HepG2 (cell line): Measurements from ENCODE around the gene AS3MT. TPM values are rescaled to one million over a fixed set of nuclear protein-coding genes. Genes with fewer than 3 reads are reported as not detected.
A peak's percentile ranks its signal among the peaks of the same experiment; 100 is the strongest.
"Not testable (repeated sequence)": the region's sequence is repeated elsewhere in the genome, so short reads cannot be mapped to it uniquely, and the experiment has no call there.

ENCODE experiments used
- ATAC-seq: fragments of 200-7000 bp; cut with Tn5 transposase; 3 replicates; pipeline ENCODE4 v1.9.1; 2020; ENCODE audit warnings: mild to moderate bottlenecking, moderate library complexity
- BruUV-seq: library from RNA; stranded (reverse); fragments of 400-500 nt; replicated peaks from 2 replicates; lab custom pipeline; 2021; lab: Mats Ljungman, UMichigan
- CTCF ChIA-PET: fragments of 300-600 bp; formaldehyde crosslinking; extraction: SDS; loops from one replicate; lab custom pipeline; 2021; ENCODE audit warnings: low total read pairs, inconsistent platforms, low intra/inter-chr PET ratio; lab: Yijun Ruan, JAX
- POLR2A ChIA-PET: fragments of 350-600 bp; sonication (Branson Sonifier 250); formaldehyde crosslinking; loops from one replicate; lab custom pipeline; 2020; ENCODE audit warnings: antibody characterized with exemption, inconsistent platforms; lab: Yijun Ruan, JAX
- DNase-seq: peaks from one replicate; pipeline ENCODE4 v3.0.0-alpha.2; 2015; ENCODE audit warnings: low spot score
- FAIRE-seq: peaks from 3 replicates; lab custom pipeline; 2011; peaks lifted over from hg19 to GRCh38; lab: Jason Lieb, UNC
- H2AFZ ChIP-seq: one replicate; pipeline ENCODE4 v1.6.1; 2011; ENCODE audit warnings: low read length, inconsistent platforms
- H3K27ac ChIP-seq: fragments of 300-600 bp; 3 replicates; pipeline ENCODE4 v1.8.0; 2011; ENCODE audit warnings: mixed run types, mild to moderate bottlenecking, mixed read lengths, low read length, inconsistent platforms; ENCODE audit not compliant: insufficient read depth; ENCODE audit errors: extremely low read length
- H3K27me3 ChIP-seq, 2 experiments: fragments of 200-600 bp in 1 of 2; 2 replicates in 1 of 2; 3 replicates in 1 of 2; pipeline versions ENCODE4 v1.6.0 to v1.8.0; 2011; ENCODE audit warnings: low read length in 2 of 2, mild to moderate bottlenecking in 2 of 2, moderate library complexity in 2 of 2, inconsistent platforms in 1 of 2; ENCODE audit not compliant: insufficient read depth in 2 of 2, control insufficient read depth in 1 of 2
- H3K36me3 ChIP-seq, 2 experiments: fragments of 200-600 bp in 1 of 2; replicated peaks in 1 of 2; 2 replicates in 1 of 2; 3 replicates in 1 of 2; pipeline versions ENCODE4 v1.5.1 to v1.8.0; 2011; ENCODE audit warnings: low read length in 2 of 2, inconsistent platforms in 1 of 2; ENCODE audit not compliant: insufficient read depth in 2 of 2, control insufficient read depth in 1 of 2
- H3K4me1 ChIP-seq: 2 replicates; pipeline ENCODE4 v1.5.1; 2012; ENCODE audit warnings: low read length, inconsistent platforms; ENCODE audit not compliant: insufficient read depth
- H3K4me2 ChIP-seq: 2 replicates; pipeline ENCODE4 v1.6.0; 2011; ENCODE audit warnings: low read depth, low read length, inconsistent platforms
- H3K4me3 ChIP-seq, 3 experiments: fragments of 200-600 bp in 1 of 3; sonication (generic), shearing (Covaris generic) in 1 of 3; replicated peaks in 1 of 3; 2 replicates each; pipeline ENCODE4 v1.5.1; 2011 to 2016; ENCODE audit warnings: low read length in 3 of 3, inconsistent platforms in 2 of 3, low read depth in 2 of 3, mild to moderate bottlenecking in 2 of 3, control low read depth in 1 of 3, mixed read lengths in 1 of 3; ENCODE audit not compliant: insufficient read depth in 1 of 3
- H3K79me2 ChIP-seq: one replicate; pipeline ENCODE4 v1.6.1; 2011; ENCODE audit warnings: low read length, inconsistent platforms; ENCODE audit not compliant: insufficient read depth
- H3K9ac ChIP-seq: 2 replicates; pipeline ENCODE4 v1.6.0; 2011; ENCODE audit warnings: mild to moderate bottlenecking, low read depth, low read length, inconsistent platforms; ENCODE audit not compliant: insufficient read depth
- H3K9me3 ChIP-seq: 2 replicates; pipeline ENCODE4 v1.5.1; 2012; ENCODE audit warnings: mild to moderate bottlenecking, low read length
- H4K20me1 ChIP-seq: 2 replicates; pipeline ENCODE4 v1.6.0; 2011; ENCODE audit warnings: inconsistent platforms, mild to moderate bottlenecking, low read length, moderate library complexity; ENCODE audit not compliant: insufficient read depth
- ARID5B ChIP-seq: IDR thresholded peaks from 2 replicates; pipeline ENCODE4 v1.4.0; 2020; ENCODE audit warnings: mild to moderate bottlenecking, missing genetic modification reagents
- FOXP1 ChIP-seq, 2 experiments: fragments of 450-650 bp in 1 of 2; IDR thresholded peaks; 2 replicates each; pipeline ENCODE4 v1.6.1; 2017 to 2018; ENCODE audit warnings: antibody characterized with exemption in 1 of 2
- HNF4A ChIP-seq: sonication (generic); formaldehyde crosslinking; IDR thresholded peaks from 2 replicates; pipeline ENCODE4 v1.4.0; 2020; ENCODE audit warnings: missing genetic modification reagents
- NCOR1 ChIP-seq: fragments of 200-600 bp; sonication (generic); IDR thresholded peaks from 2 replicates; pipeline ENCODE4 v1.7.0; 2017; ENCODE audit warnings: antibody characterized with exemption, low read length, borderline replicate concordance
- PAXIP1 ChIP-seq: sonication (generic); formaldehyde crosslinking; conservative IDR thresholded peaks from 2 replicates; pipeline ENCODE4 v1.4.0; 2020; ENCODE audit warnings: mild to moderate bottlenecking, missing genetic modification reagents, moderate library complexity
- SOX6 ChIP-seq, 2 experiments: fragments of 450-650 bp in 1 of 2; sonication (generic) in 1 of 2; formaldehyde crosslinking in 1 of 2; IDR thresholded peaks; 2 replicates each; pipeline versions ENCODE4 v1.4.0 to v1.6.1; 2017 to 2020; ENCODE audit warnings: antibody characterized with exemption in 1 of 2, mild to moderate bottlenecking in 1 of 2, missing genetic modification reagents in 1 of 2
- TFE3 ChIP-seq: IDR thresholded peaks from 2 replicates; pipeline ENCODE4 v1.6.1; 2016
- ZMYM2 ChIP-seq: sonication (generic); formaldehyde crosslinking; IDR thresholded peaks from 2 replicates; pipeline ENCODE4 v1.8.0; 2022; ENCODE audit warnings: mild to moderate bottlenecking, missing genetic modification reagents
- ZNF280D ChIP-seq: sonication (generic); formaldehyde crosslinking; IDR thresholded peaks from 2 replicates; pipeline ENCODE4 v1.5.1; 2020; ENCODE audit warnings: mild to moderate bottlenecking, missing genetic modification reagents
- WGBS: methylation state at CpG from one replicate; pipeline ENCODE4 v1.1.6; 2017; ENCODE audit warnings: low lambda C conversion rate; 5-methylcytosine and 5-hydroxymethylcytosine counted together
- in situ Hi-C: cut with HindIII; loops from 2 replicates; pipeline ENCODE4 v1.10.0; 2017; ENCODE audit warnings: low pct_unique_long_range_greater_than_20kb; ENCODE audit not compliant: extremely low pct_ligation_motif_present
- intact Hi-C: fragments of 100-400 bp; cut with micrococcal nuclease; formaldehyde crosslinking; loops from one replicate; pipeline ENCODE4 v1.10.0; 2022; ENCODE audit not compliant: unreplicated experiment
- polyA plus RNA-seq, 8 experiments: library from polyadenylated mRNA; depleted of rRNA in 3 of 8; stranded (reverse) in 7 of 8; unstranded in 1 of 8; fragments of >200 nt; fragmentation: Illumina TruSeq in 4 of 8; extraction: Trizol in 4 of 8; gene quantifications; 2 replicates each; pipeline versions ENCODE4 v1.2.1 to v1.2.3, GENCODE V29; 2011 to 2016; ENCODE audit warnings: low read depth in 4 of 8, missing spikeins in 1 of 8, mixed read lengths in 1 of 8; ENCODE audit not compliant: insufficient read depth in 1 of 8
- total RNA-seq, 5 experiments: library from RNA; depleted of rRNA; stranded (reverse); fragments of >200 nt; fragmentation: Illumina TruSeq; extraction: Trizol; gene quantifications; 2 replicates each; pipeline ENCODE4 v1.2.3, GENCODE V29; 2016; ENCODE audit warnings: low read depth in 1 of 5

Gene AS3MT
- total and polyA plus RNA-seq, 2 of the 13 experiments (the other 11 are each of a cell fraction or from before 2014, with no cell fraction given), result 8.7 to 17.4 TPM

GRCh38 chr10:102844190-102844776 is 25.0 kb upstream of the AS3MT start:
- in situ Hi-C loops; H3K36me3 ChIP-seq; H3K4me3 ChIP-seq; H3K27ac ChIP-seq; DNase-seq; BruUV-seq; FAIRE-seq; H4K20me1 ChIP-seq; ATAC-seq; H3K4me2 ChIP-seq; CTCF ChIA-PET; H3K79me2 ChIP-seq; H3K9me3 ChIP-seq; H3K27me3 ChIP-seq; H2AFZ ChIP-seq; H3K9ac ChIP-seq; intact Hi-C loops; TF ChIP-seq SOX6, FOXP1 (IDR thresholded peaks at IDR 0.05): not testable (repeated sequence)
- 55% methylated on average over 5 of the region's 6 CpGs for WGBS
- POLR2A ChIA-PET, result interaction anchor here (1.0 kb wide), 1 partner anchor 74 kb away, joined by 3 read pairs; the partner anchor contains the start of gene CNNM2
- H3K4me1 ChIP-seq, result peaks cover 59% of the 10 kb centered on the region
- peak; percentile 83 for TF ChIP-seq HNF4A (CRISPR knock-in tag)
- peak; percentile 72; the same call in 1 of the 2 replicates for TF ChIP-seq NCOR1
- TF ChIP-seq SOX6 (CRISPR knock-in tag; IDR thresholded peaks at IDR 0.05), result peak; percentile 18; the same call in 1 of the 2 replicates
- peak; percentile 55 for TF ChIP-seq TFE3 (CRISPR knock-in tag)
- TF ChIP-seq PAXIP1, result peak; percentile 46
- TF ChIP-seq ARID5B (CRISPR knock-in tag), result 0 out of 2 replicates have a peak, but pooled peaks have one; percentile 36
- peak; percentile 32; the same call in 1 of the 2 replicates for TF ChIP-seq ZMYM2
- 0 out of 2 replicates have a peak, but pooled peaks have one; percentile 17 for TF ChIP-seq FOXP1 (CRISPR knock-in tag; IDR thresholded peaks at IDR 0.05)
- TF ChIP-seq ZNF280D (CRISPR knock-in tag), result 0 out of 2 replicates have a peak, but pooled peaks have one; percentile 18
